NOMO-1 (cell line): ENCODE results near the gene WHAMM.
"Not testable (repeated sequence)": the region's sequence is repeated elsewhere in the genome, so short reads cannot be mapped to it uniquely, and the experiment has no call there.

Source experiments
- DNase-seq, 2 experiments: peaks; one replicate each; lab custom pipeline; 2025; ENCODE audit not compliant: unreplicated experiment in 2 of 2; lab: John Stamatoyannopoulos, UW

WHAMM gene

GRCh38 chr15:82864967-82865366 is 55.5 kb downstream of the WHAMM start:
- no peak for DNase-seq

- not testable (repeated sequence) for DNase-seq
Measured at GRCh38 chr15:82865581-82865980, 56.2 kb downstream of the WHAMM start.

- DNase-seq, result not testable (repeated sequence)
Measured at GRCh38 chr15:82865981-82866380, 56.6 kb downstream of the WHAMM start.

- peak; percentile 79 to 92 for DNase-seq
Measured at GRCh38 chr15:82870727-82871320, 61.4 kb downstream of the WHAMM start.

- peak; percentile 79 to 90 for DNase-seq
Measured at GRCh38 chr15:82871358-82871757, 61.9 kb downstream of the WHAMM start.

- peak; percentile 46 to 76 for DNase-seq
Measured at GRCh38 chr15:82871832-82872484, 62.5 kb downstream of the WHAMM start.

GRCh38 chr15:82873000-82873680 is 63.7 kb downstream of the WHAMM start:
- DNase-seq, result no peak

GRCh38 chr15:82874267-82874666 is 64.8 kb downstream of the WHAMM start:
- DNase-seq, result no peak

- no peak for DNase-seq
Measured at GRCh38 chr15:82874961-82875360, 65.5 kb downstream of the WHAMM start.

- DNase-seq, result no peak
Measured at GRCh38 chr15:82875411-82876003, 66.1 kb downstream of the WHAMM start.

- DNase-seq, result no peak
Measured at GRCh38 chr15:82877825-82878224, 68.4 kb downstream of the WHAMM start.

- no peak for DNase-seq
Measured at GRCh38 chr15:82878325-82878724, 68.9 kb downstream of the WHAMM start.

GRCh38 chr15:82880704-82881103 is 71.3 kb downstream of the WHAMM start:
- DNase-seq, result no peak

- no peak for DNase-seq
Measured at GRCh38 chr15:82881747-82882146, 72.3 kb downstream of the WHAMM start.

- no peak for DNase-seq
Measured at GRCh38 chr15:82882273-82882928, 73.0 kb downstream of the WHAMM start.
